MM.1S (cell line): ENCODE results near the gene PTPRN2.

Experiments used
- EZH2 ChIP-seq: fragments of 300-600 bp; sonication (generic); optimal IDR thresholded peaks from 2 replicates; pipeline ENCODE3; 2017; ENCODE audit warnings: low read depth, mild to moderate bottlenecking, antibody characterized with exemption, low read length, mixed read lengths
- EZH2phosphoT487 ChIP-seq: fragments of 300-600 bp; sonication (generic); IDR thresholded peaks from 2 replicates; pipeline ENCODE4 v1.6.1; 2018; ENCODE audit warnings: antibody characterized with exemption, low read length
- TF ChIP-seq, protein P1 (sequence below): fragments of 300-600 bp; sonication (generic); IDR thresholded peaks from 2 replicates; pipeline ENCODE4 v1.5.1; 2016; ENCODE audit warnings: antibody characterized with exemption, low read length, mixed read lengths

- TF ChIP-seq, protein P1, sequence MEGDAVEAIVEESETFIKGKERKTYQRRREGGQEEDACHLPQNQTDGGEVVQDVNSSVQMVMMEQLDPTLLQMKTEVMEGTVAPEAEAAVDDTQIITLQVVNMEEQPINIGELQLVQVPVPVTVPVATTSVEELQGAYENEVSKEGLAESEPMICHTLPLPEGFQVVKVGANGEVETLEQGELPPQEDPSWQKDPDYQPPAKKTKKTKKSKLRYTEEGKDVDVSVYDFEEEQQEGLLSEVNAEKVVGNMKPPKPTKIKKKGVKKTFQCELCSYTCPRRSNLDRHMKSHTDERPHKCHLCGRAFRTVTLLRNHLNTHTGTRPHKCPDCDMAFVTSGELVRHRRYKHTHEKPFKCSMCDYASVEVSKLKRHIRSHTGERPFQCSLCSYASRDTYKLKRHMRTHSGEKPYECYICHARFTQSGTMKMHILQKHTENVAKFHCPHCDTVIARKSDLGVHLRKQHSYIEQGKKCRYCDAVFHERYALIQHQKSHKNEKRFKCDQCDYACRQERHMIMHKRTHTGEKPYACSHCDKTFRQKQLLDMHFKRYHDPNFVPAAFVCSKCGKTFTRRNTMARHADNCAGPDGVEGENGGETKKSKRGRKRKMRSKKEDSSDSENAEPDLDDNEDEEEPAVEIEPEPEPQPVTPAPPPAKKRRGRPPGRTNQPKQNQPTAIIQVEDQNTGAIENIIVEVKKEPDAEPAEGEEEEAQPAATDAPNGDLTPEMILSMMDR, result no peak
- TF ChIP-seq EZH2 (no peak), EZH2phosphoT487 (no peak)
Measured at GRCh38 chr7:157886711-157887110, 700.9 kb downstream of the PTPRN2 start.
